Measurements from ENCODE around the gene RPIA.
"Not testable (repeated sequence)": the region's sequence is repeated elsewhere in the genome, so short reads cannot be mapped to it uniquely, and the experiment has no call there.

Gene RPIA

GRCh38 chr2:88765154-88765888 is 73.8 kb downstream of the RPIA start:
- Histone ChIP-seq H3K9me3 (ENCODE audit: low read length) (peaks cover 6% of the 10 kb centered on the region), H3K9me2 (ENCODE audit: low read depth, low read length) (no peaks in the 10 kb centered on the region), H3F3A (ENCODE audit: insufficient read depth, low read length) (no peaks in the 10 kb centered on the region; the same call in 1 of the 2 replicates), H4K20me1 (ENCODE audit: insufficient read depth, low read length) (no peaks in the 10 kb centered on the region), H3K27ac (ENCODE audit: low read depth, low read length, poor library complexity, severe bottlenecking) (peak overlapping the region; percentile 87), H3K79me2 (ENCODE audit: insufficient read depth, low read length) (peaks cover 28% of the 10 kb centered on the region), H3K4me1 (ENCODE audit: insufficient read depth, low read length, severe bottlenecking) (peaks cover 16% of the 10 kb centered on the region), H2AFZ (ENCODE audit: low read length) (no peak overlapping the region), H3K36me3 (ENCODE audit: insufficient read depth, low read length) (peaks cover 23% of the 10 kb centered on the region), H3K4me3 (ENCODE audit: low read depth, low read length, poor library complexity, severe bottlenecking) (peak overlapping the region; percentile 87), H3K4me2 (ENCODE audit: low read length) (peak overlapping the region; percentile 72), H3K27me3 (ENCODE audit: insufficient read depth, low read length) (no peaks in the 10 kb centered on the region), H3K9ac (ENCODE audit: low read length) (peak overlapping the region; percentile 90)
- TF ChIP-seq CTCF (IDR thresholded peaks at IDR 0.05; ENCODE audit: low read length) (0 out of 2 replicates have a peak, but pooled peaks have one; percentile 20), EZH2 (IDR thresholded peaks at IDR 0.05; ENCODE audit: borderline replicate concordance, low read length) (no peak)

- H2AFZ ChIP-seq (ENCODE audit: low read length); H3K9me2 ChIP-seq (ENCODE audit: low read depth, low read length); H3K9me3 ChIP-seq (ENCODE audit: low read length); H4K20me1 ChIP-seq (ENCODE audit: insufficient read depth, low read length); H3K27me3 ChIP-seq (ENCODE audit: insufficient read depth, low read length); H3F3A ChIP-seq (ENCODE audit: insufficient read depth, low read length): not testable (repeated sequence)
- H3K9ac ChIP-seq (ENCODE audit: low read length) = peak overlapping the region; percentile 90
- H3K79me2 ChIP-seq (ENCODE audit: insufficient read depth, low read length) = peaks cover 29% of the 10 kb centered on the region
- H3K4me3 ChIP-seq (ENCODE audit: low read depth, low read length, poor library complexity, severe bottlenecking) = peak overlapping the region; percentile 87
- peaks cover 16% of the 10 kb centered on the region for H3K4me1 ChIP-seq (ENCODE audit: insufficient read depth, low read length, severe bottlenecking)
- peak overlapping the region; percentile 87 for H3K27ac ChIP-seq (ENCODE audit: low read depth, low read length, poor library complexity, severe bottlenecking)
- peaks cover 25% of the 10 kb centered on the region for H3K36me3 ChIP-seq (ENCODE audit: insufficient read depth, low read length)
- H3K4me2 ChIP-seq (ENCODE audit: low read length) = peak overlapping the region; percentile 72
Observed at GRCh38 chr2:88765889-88766481, 74.5 kb downstream of the RPIA start.

GRCh38 chr2:88770016-88770415 is 78.5 kb downstream of the RPIA start:
- H3F3A ChIP-seq (ENCODE audit: insufficient read depth, low read length) = no peaks in the 10 kb centered on the region
- H3K9me2 ChIP-seq (ENCODE audit: low read depth, low read length) = no peaks in the 10 kb centered on the region
- no peak overlapping the region for H3K4me2 ChIP-seq (ENCODE audit: low read length)
- H3K9me3 ChIP-seq (ENCODE audit: low read length) = no peaks in the 10 kb centered on the region
- H3K4me3 ChIP-seq (ENCODE audit: low read depth, low read length, poor library complexity, severe bottlenecking) = no peak overlapping the region
- TF ChIP-seq EZH2 (IDR thresholded peaks at IDR 0.05; ENCODE audit: borderline replicate concordance, low read length) (no peak), CTCF (IDR thresholded peaks at IDR 0.05; ENCODE audit: low read length) (no peak)
- H4K20me1 ChIP-seq (ENCODE audit: insufficient read depth, low read length) = no peaks in the 10 kb centered on the region
- no peak overlapping the region for H2AFZ ChIP-seq (ENCODE audit: low read length)
- peaks cover 32% of the 10 kb centered on the region for H3K79me2 ChIP-seq (ENCODE audit: insufficient read depth, low read length)
- no peak overlapping the region for H3K9ac ChIP-seq (ENCODE audit: low read length)
- H3K27me3 ChIP-seq (ENCODE audit: insufficient read depth, low read length) = no peaks in the 10 kb centered on the region
- H3K36me3 ChIP-seq (ENCODE audit: insufficient read depth, low read length) = peaks cover 64% of the 10 kb centered on the region
- peaks cover 12% of the 10 kb centered on the region for H3K4me1 ChIP-seq (ENCODE audit: insufficient read depth, low read length, severe bottlenecking)
- H3K27ac ChIP-seq (ENCODE audit: low read depth, low read length, poor library complexity, severe bottlenecking) = no peak overlapping the region

- H3K9ac ChIP-seq (ENCODE audit: low read length); H3K4me3 ChIP-seq (ENCODE audit: low read depth, low read length, poor library complexity, severe bottlenecking); H3K27me3 ChIP-seq (ENCODE audit: insufficient read depth, low read length); H3F3A ChIP-seq (ENCODE audit: insufficient read depth, low read length); H2AFZ ChIP-seq (ENCODE audit: low read length); H4K20me1 ChIP-seq (ENCODE audit: insufficient read depth, low read length); H3K9me2 ChIP-seq (ENCODE audit: low read depth, low read length); H3K4me1 ChIP-seq (ENCODE audit: insufficient read depth, low read length, severe bottlenecking); H3K79me2 ChIP-seq (ENCODE audit: insufficient read depth, low read length); H3K4me2 ChIP-seq (ENCODE audit: low read length); H3K9me3 ChIP-seq (ENCODE audit: low read length); H3K27ac ChIP-seq (ENCODE audit: low read depth, low read length, poor library complexity, severe bottlenecking): not testable (repeated sequence)
- peaks cover 86% of the 10 kb centered on the region for H3K36me3 ChIP-seq (ENCODE audit: insufficient read depth, low read length)
Observed at GRCh38 chr2:88773233-88774028, 82.0 kb downstream of the RPIA start.

- peaks cover 88% of the 10 kb centered on the region for H3K36me3 ChIP-seq (ENCODE audit: insufficient read depth, low read length)
- not testable (repeated sequence) for H3F3A ChIP-seq (ENCODE audit: insufficient read depth, low read length); H3K4me2 ChIP-seq (ENCODE audit: low read length); H4K20me1 ChIP-seq (ENCODE audit: insufficient read depth, low read length); H3K9me3 ChIP-seq (ENCODE audit: low read length); H3K9ac ChIP-seq (ENCODE audit: low read length); H3K4me3 ChIP-seq (ENCODE audit: low read depth, low read length, poor library complexity, severe bottlenecking); H3K9me2 ChIP-seq (ENCODE audit: low read depth, low read length); H3K27ac ChIP-seq (ENCODE audit: low read depth, low read length, poor library complexity, severe bottlenecking); H3K4me1 ChIP-seq (ENCODE audit: insufficient read depth, low read length, severe bottlenecking); H3K27me3 ChIP-seq (ENCODE audit: insufficient read depth, low read length); H3K79me2 ChIP-seq (ENCODE audit: insufficient read depth, low read length); H2AFZ ChIP-seq (ENCODE audit: low read length)
Observed at GRCh38 chr2:88789213-88789612, 97.7 kb downstream of the RPIA start.

Measured in OCI-LY1 (cell line).